C4-2B (cell line): Measurements from ENCODE around the gene PRR7.

Source experiments
- H3K27ac ChIP-seq: fragments of 450-650 bp; 2 replicates; pipeline ENCODE4 v1.5.1; 2017
- ZFX ChIP-seq: fragments of 450-650 bp; IDR thresholded peaks from 2 replicates; pipeline ENCODE4 v1.6.1; 2017
- TF ChIP-seq, protein P1 (sequence below): fragments of 450-650 bp; conservative IDR thresholded peaks from 2 replicates; pipeline ENCODE4 v1.5.1; 2017; ENCODE audit warnings: mild to moderate bottlenecking

Gene PRR7

DNA sequence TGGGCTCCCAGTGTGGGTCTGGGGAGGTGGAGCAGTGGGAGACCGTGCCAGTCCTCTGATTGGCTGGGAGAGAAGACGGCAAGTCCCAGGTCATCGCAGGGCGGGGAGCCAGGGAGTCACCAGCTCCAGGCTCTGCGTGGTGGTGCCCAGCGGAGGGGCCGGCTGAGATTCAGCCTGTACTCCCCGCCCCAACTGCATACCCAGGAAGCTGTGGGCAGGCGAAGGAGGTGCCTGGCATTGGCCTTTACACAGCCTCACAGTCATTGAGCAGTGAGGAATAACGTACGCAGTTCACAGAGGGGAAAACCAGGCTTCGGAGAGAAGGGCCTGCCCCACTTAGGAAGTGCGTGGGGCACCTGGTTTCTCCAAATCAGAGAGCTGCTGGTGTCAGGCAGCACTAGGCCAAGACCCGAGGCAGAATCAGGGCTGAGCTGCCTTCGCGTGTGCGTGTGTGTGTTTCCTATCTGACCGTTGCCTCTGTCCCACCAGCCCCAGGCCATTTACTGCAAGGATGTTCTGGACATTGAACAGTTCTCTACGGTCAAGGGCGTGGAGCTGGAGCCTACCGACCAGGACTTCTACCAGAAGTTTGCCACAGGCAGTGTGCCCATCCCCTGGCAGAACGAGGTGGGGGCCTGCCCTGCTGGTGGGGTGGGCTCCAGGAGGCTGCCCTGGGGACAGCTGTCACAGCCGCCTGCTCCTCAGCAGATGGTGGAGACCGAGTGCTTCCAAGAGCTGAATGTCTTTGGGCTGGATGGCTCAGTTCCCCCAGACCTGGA, 6.2 kb upstream of the PRR7 start:
- TF ChIP-seq ZFX = no peak
- TF ChIP-seq, protein P1, sequence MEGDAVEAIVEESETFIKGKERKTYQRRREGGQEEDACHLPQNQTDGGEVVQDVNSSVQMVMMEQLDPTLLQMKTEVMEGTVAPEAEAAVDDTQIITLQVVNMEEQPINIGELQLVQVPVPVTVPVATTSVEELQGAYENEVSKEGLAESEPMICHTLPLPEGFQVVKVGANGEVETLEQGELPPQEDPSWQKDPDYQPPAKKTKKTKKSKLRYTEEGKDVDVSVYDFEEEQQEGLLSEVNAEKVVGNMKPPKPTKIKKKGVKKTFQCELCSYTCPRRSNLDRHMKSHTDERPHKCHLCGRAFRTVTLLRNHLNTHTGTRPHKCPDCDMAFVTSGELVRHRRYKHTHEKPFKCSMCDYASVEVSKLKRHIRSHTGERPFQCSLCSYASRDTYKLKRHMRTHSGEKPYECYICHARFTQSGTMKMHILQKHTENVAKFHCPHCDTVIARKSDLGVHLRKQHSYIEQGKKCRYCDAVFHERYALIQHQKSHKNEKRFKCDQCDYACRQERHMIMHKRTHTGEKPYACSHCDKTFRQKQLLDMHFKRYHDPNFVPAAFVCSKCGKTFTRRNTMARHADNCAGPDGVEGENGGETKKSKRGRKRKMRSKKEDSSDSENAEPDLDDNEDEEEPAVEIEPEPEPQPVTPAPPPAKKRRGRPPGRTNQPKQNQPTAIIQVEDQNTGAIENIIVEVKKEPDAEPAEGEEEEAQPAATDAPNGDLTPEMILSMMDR = no peak
- H3K27ac ChIP-seq = no peak overlapping the region

DNA sequence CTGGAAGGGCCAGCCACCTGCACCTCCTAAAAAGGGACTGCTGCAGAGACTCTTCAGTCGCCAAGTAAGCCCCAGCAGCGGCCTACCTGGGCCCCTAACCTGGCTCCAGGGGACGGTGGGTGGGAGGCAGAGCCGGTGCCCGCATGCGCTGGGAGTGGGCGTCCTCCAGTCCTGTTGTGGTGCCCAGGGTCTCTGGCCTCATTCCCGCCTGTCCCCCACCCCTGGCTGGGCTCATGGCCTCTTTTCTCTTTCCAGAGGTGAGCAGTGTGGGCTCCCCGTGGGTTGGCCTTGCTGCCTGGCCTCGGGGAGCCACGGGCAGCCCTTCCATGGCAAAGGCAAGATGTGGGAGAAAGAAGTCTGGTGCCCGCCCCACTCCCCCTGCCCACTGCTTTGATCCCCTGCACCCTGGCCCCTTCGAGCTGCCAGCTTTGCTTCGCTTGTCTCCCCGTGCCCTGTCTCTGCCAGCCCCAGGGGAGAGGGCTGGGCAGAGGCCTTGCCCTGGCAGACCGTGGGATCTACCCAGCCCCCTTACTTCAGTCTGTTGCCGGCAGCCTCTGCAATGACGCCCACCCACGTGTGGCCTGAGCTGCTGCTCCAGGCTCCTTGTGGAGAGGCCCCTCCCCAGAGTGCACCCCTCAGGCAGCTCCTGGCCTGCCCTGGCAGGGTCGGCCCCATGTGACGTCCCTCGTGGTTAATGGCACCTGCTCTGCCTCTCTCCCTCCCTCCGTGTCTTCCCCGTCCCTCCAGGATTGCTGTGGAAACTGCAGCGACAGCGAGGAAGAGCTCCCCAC, 5.4 kb upstream of the PRR7 start:
- H3K27ac ChIP-seq = no peak overlapping the region
- TF ChIP-seq, protein P1 = no peak
- TF ChIP-seq ZFX = no peak

DNA sequence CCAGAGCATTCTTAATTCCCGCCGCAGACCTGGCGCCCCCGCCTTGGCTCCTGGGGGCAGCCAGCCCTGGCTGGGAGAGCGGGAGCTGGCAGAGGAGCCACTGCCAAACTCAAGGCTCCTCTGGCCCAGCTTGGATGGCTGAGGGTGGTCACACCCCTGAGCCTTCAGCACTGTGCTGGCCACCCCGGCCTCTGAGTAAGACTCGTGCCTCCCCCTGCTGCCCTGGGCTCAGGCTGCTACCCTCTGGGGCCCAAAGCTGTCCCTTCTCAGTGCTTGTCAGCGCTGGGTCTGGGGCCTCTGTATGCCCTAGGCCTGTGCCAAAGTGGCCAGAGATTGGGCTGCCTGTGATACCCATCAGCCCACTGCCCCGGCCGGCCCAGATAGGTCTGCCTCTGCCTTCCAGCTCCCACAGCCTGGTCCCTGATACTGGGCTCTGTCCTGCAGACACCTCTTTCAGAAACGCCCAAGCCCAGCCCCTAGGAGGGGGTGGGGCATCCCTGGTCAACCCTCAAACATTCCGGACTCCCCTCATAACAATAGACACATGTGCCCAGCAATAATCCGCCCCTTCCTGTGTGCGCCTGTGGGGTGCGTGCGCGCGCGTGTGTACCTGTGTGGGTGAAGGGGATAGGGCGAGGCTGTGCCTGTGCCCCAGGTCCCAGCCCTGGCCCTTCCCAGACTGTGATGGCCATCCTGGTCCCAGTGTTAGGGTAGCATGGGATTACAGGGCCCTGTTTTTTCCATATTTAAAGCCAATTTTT, 4.4 kb upstream of the PRR7 start:
- no peak overlapping the region for H3K27ac ChIP-seq
- no peak for TF ChIP-seq ZFX
- TF ChIP-seq, protein P1 = no peak

DNA sequence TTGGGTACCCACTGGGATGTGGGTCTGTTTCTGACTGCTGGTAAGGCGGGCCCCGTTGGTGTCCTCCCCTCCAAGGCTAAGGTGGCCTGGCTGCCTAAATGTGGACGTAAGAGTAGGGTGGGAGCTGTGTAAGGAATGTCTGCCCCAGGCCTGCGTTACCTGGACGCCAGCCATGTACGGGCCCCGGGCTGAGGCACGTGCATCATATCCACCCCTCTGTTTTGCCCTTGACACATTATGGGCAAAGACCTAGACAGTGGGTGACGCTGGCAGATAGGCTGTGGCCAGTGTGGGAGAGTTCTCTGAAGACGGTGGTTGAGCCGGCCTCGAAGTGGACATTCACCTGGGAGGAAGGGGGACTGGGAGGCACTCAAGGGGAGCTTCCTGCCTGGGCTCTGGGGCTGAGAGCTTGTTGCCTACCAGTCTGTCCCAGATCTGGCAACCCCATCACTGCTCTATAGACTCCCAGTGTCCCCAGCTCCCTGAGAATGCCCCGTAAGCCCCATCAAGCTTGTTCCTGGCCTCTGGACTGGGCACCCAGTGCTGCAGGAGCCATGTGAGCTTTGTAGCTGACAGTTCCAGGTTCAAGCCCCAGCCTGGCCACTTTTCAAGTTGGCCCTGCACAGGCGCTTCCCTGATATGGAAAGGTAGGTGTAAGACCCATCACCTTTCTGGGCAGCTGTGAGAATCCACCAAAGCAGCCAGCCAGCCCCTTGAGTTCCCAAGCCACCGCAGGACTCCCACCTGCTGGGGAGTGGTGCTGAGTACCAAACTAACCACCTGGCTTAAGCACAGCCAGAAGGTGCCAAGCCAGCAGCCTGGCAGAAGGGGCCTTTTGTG, 3.2 kb upstream of the PRR7 start:
- TF ChIP-seq, protein P1 = no peak
- no peak for TF ChIP-seq ZFX
- H3K27ac ChIP-seq = no peak overlapping the region

DNA sequence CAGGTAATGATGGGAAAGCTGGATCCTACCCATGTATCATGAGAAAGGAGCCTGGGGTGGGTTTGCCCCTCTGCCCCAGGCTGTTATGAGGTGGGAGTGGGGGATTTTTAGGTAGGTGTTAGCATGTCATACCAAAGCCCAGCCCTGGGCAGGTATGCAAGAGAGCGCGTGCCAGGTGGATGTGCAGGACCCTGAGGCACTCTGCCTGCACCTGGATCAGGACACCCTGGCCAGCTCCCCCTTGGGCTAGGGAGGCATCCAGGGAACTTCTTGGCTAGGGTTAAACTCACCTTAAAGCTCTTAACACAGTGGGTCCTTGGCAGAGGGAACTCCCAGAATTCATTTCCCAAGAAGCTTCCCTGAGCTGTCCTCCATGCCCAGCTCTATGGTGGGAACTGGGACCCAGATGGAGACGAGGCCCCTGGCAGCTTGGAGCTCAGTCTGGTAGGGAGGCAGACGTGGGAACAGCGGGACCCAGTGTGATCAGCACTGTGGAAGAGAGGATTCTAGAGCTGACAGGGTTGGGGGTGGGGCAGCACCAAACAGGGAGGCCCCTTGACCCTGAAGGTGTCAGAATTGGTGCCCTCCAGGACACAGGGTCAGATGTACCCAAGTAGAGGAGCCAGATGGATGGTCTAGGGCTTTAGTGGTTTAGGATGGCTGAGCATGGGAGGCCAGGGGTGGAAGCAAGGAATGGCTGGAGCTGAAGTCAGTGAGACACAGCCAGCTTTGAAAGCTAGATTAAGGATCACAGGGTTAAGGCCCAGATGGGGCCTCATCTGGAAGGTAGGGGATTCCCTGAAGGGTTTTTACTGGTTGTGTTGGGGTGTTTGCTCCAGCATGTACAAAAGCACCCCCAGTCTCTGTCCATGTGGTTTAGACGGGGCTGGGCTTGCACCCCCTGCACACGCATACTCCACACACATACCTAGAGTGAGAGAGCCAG, 2.2 kb upstream of the PRR7 start:
- no peak overlapping the region for H3K27ac ChIP-seq
- no peak for TF ChIP-seq ZFX
- TF ChIP-seq, protein P1 = no peak
